Stimulated activated CD8-positive, alpha-beta memory T cell treated with anti-CD3 and anti-CD28 coated beads, Interleukin-4, amount 100 ng/mL, for 4 hours (primary cell): ENCODE data around the gene P2RY6.

Source experiments
- DNase-seq, 2 donors: peaks; one replicate each; pipeline ENCODE4 v3.0.0-alpha.2; 2020; ENCODE audit warnings: low read depth in 2 of 2, low spot score in 1 of 2

Gene P2RY6

DNA sequence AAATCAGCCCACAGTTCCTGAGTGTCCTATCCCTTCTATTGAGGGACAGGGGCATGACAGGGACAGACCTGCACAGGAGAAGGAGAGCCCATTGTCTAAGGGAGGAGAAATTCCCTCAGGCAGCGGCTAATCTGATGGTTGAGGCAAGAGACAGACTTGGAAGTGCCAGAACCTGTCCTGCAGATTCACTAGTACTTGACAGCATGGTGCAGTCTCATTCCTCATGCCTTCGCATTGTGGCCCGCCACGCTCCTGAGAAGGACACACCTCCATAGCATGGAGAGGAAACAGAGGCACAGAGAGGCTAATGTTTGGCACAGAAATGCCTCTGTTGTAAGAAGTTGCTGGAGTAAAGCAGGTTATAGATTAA lies 3.2 kb downstream of the P2RY6 start:
- no peak for DNase-seq

DNA sequence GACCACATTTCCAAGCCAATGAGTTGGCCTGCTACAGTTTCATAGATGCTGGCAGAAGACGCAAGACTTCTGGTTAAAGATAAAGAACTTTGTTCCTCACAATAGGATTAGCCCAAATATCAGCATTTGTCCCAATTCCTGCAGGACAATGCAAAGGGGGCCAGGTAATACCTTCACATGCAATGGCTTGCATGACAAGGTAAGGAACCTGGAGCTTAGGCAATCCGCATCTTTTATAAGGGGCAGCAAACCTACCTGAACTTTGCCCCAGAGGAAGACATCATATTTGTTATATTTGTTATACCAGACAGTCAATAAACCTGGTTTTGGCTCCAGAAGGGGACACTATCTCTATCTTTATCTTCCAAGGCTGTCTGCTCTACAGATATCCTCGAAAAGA lies 5.3 kb downstream of the P2RY6 start:
- no peak for DNase-seq

DNA sequence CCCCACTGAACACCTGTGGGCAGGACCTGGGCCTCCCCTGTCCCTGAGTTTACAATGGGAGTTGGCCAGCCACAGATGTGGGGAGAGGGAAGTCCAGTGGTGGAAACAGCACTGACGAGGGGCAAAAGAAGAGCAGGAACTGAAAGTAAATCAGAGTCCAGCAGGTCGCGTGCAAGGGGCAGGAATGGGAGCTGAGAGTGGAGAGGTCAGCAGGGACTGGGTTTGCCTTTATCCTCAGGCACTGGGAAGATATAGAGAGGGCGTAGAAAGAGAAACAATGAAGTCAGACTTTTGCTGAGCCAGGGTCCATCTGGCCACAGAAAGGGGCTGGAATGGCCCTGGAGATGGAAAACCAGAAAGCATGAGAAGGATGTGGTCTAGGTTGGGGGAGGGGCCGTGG lies 8.5 kb downstream of the P2RY6 start:
- DNase-seq, result no peak

DNA sequence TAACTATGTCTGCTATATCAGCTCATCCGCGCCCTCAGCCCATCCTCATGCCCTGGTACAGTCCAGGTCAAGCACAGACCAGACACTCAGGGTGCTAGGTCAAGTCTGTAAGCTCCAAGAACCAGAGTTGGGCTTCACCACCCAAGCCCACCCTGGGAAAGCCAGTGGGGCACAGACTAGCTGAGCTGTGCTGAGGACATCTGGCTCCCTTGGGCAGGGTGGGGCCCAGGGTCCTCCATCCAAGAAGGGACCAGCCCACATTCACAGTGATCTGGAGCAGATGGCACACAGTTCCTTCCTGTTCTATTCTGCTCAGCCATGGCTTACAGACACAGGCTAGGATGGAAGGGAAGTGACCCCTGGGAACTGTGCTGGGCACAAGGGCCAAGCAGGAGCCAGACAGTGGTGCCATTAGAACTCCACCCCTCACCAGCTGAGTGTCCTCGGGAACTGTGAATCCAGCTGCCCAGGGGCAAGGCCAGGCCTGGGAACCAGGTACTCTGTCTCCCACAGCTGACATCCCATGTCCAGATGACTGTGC lies 9.1 kb downstream of the P2RY6 start:
- no peak for DNase-seq

DNA sequence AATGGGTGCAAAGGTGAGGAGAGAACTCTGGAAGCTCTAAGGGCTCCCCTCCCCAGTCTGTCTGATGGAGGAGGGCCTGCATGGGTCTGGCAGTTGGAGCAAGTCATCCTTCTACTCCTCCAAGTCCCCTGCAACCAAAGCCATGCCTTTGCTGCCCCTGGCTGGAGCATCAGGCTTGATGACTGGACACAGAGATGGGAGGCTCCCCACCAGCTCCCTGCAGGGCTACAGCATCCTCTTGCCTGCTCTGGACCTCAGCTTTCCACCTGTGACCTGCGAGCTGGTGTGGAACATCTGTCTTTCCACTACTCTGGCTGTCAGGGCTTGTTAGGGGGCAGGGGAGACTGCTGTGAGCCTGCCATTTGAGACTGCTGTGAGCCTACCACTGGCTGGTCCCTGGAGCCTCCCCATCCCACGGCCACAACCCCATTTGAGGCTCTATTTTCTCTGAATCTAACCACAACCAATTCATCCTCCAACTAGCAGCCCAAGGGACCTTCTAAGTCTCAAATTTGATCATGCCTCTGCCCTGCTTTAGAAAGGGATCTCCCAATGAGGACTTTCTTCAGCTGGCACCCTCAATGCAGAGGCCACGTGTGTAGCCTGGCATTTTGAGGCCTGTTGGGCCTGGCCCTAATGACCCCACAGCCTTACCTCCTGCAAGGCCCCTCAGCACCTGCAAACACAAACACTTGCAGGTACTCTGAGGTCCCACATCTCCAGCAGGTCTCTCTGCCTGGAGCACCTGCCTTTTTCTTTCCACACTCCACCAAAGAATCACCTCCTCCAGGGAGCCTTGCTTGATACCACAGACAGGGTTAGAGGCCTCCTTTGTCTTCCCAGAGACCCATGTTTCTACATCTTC lies 9.9 kb downstream of the P2RY6 start:
- no peak for DNase-seq

DNA sequence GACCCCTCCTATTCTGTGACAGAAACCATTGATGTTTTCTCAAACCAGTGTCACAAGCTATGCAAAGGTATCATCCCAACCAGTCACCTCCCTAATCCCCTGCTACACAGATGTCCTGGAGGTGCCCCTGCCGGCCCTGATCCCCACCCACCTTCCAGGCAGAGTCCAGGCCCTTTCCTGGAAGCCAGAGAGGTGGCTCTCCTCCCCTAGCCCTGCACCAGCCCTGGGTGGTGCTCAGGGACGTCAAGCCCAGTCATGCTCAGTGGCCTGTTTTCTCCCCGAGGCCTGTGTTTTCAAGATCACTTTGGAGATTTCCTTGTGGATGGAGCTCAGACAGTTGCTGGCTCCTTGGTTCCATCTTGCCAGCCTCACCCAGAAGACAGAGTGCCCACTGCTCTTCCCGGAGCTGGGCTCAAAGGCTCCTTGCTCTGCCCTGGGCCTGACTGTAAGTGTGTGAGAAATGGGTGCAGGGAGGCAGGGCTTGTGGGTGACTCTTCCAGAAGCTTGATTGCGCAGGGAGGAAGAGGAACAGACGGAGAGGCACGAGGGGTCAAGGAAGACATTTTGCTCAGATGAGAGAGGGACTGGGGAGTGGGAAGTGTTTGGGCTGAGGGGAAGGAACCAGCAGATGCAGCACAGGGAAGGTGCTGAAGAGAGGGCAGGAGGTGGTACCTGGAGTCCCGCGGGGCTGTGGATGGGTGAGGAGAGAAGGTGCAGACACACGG lies 11.3 kb downstream of the P2RY6 start:
- no peak for DNase-seq

DNA sequence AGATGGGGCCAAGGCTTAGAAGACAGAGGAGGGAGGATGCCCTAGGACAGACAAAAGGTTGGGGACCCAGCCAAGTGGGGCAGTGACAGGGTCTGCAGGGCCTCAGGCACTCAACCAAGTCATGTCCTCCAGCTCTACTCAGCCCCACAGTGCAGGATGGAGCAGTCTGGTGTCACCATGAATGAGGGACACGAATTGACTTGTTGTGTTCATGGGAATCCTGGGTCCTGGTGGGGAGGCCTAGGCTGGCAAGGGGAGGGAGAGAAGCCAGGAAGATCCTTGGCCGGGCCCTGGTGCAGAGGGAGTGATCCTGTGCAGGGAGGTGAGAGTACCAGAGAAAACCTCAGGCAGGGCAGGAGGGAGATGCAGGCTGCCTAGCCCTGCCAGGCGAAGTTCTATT lies 12.0 kb downstream of the P2RY6 start:
- DNase-seq, result no peak

DNA sequence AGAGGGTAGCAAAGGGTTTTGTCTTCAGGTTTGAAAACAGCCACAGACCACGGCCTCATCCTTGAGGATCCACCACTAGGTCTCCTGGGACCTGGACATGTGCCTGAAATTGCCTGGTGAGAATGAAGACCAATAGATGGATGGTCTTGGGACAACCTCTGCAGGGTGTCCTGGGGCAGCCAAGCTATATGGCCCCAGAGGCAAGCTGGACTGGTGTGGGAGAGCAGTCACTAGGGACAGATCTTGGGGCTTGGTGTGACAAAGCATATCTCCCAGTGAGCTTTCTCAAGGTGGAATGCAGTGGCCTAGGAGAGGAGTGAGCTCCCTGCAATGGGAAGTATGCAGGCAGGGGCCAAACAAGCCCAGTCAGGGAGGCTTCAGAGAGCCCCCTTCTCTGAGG lies 13.6 kb downstream of the P2RY6 start:
- no peak for DNase-seq

DNA sequence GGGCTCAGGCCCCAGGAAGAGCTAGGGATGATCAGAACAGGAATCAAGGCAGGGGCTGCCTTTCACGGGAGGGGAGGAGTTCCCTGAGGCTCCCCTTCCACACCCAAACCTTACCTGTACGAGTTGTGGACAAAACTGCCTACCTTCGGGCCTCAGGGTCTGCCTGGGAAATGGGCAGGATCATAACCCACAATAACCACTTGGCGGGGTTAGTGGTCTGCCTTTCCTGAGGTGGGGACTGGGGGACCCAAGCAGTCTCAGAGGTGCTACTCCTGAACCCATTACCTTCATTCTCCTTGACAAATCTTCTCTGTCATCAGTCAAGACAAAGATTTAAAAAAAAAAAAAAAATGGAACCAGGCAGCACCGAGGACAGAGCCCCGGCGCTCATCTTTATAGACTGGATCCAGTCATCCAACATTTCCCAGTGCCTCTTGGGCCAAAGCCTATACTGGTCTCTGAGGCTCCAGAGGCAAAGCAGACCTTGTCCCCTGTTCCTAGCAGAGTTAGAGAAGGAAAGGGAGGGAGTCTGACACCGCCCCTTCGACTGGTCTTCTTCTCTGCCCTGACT lies 14.2 kb downstream of the P2RY6 start:
- DNase-seq, result no peak

DNA sequence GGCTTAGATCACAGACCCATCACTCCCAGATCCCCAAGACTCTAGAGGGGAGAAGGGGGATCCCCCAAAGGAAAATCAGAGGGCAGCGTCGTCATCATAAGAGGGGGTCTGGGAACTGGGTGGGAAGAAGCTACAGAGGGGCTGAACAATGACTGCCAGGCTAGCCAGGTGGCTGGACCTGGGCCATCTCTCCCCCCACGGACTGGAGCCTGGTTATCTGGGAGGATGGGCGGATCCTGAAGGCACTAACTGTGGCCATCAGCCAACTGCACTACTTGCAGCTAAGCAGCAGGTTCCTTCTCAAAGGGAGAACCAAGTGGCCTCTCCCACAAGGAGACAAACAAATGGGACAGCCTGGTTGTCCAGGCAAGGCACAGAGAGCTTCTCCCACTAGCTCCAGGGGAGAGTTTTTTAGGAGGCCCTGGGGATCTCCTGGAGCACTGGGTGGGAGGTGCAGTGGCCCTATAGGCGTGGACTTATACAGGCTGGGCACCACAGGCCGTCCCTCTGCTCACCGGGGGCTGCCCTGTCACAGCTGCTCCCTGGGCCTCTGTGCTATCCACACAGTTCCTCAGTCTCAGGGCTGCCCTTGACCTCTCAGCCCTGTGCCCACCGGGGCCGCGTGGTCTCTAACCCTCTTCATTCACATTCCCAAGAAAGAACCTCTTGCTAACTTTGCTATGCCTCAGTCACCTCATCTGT lies 15.4 kb downstream of the P2RY6 start:
- DNase-seq, result no peak

DNA sequence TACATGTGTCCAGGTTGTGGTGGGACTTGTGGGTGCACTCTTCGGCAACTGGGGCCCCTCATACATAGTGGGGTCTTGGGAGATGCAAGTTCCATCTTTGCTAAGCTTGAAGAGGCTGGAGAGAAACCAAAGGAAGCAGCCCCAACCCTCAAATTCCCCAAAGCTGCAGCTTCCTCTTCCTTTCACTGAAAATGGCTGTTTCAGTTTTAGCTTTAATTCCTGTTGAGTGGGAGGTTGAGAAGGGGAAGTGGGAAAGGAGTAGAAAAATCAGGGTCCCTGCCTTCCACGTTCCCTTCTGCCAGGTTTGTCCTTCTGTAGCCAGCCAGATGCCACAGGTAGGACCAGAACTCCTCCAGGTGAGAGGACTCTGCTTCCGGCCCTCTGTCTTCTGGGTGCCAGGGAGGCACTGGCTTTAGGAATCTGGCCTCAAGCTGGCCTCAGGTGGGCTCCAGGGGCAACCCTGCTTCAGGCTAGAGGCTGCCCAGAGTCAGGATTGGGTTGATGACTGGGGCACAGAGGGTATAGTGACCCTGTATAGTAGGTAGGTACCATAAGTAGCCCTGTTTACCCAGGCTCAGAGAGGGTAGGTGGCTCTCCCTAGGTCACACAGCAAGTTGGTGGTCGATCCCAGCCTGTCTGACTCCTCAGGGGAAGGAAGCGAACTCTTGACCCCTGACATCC lies 16.2 kb downstream of the P2RY6 start:
- DNase-seq, result no peak

DNA sequence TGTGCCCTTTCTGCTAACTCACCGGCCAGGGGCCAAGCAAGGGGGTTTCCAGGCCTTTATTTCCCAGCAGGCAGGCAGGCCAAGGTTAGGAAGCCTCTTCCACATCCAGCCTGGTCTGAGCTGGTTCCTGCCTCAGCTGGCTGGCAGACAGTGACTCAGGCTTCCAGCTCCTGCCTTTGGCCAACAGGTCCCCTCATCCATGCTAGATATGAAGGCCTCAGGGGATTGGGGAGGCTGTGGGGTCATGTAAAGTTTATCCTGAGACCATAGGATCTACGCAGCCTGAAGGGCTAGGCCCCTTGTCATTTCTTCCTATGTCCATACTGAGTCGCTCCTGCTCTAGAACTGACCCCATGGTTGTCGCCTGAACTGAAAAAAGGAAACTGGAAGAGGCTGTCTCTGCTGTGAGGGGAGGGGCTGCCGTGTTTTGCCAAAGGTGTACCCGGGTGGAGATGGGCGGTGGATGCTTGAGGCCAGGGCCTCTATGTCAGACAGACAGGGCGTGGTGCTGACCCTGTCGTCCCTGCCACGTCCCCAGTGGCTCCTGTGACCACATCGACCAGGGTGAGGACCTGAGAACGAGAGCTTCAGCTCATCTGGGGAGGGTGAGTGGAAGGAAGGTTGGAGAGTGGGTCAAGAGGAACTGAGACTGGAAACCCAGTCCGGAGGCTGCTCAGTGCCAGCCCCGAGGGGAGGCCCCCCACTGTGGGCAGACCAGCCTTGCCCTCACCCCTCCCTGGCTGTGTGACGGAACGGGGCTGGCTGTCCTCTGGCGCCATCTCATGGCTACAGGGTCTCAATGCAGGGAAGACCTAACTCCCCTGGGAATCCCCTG lies 17.0 kb downstream of the P2RY6 start:
- no peak for DNase-seq

DNA sequence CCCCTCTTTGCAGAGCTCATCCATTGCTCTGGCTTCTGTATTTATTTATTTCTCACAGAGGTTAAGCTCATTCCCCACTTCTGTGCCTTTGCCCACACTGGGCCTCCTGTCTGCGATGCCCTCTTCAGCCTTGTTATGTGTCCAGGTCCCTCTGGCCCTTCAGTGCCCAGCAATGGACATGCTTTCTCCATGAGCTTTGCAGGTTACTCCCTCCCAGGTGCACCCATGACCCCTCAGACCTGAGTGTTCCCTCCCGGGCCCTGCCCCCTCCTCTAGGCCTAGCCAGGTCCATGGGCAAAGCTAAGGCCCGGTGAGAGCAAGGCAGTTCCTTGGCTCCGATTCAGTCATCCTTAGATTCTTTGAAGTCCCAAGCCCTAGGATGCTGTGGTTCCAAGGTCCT lies 18.4 kb downstream of the P2RY6 start:
- no peak for DNase-seq

DNA sequence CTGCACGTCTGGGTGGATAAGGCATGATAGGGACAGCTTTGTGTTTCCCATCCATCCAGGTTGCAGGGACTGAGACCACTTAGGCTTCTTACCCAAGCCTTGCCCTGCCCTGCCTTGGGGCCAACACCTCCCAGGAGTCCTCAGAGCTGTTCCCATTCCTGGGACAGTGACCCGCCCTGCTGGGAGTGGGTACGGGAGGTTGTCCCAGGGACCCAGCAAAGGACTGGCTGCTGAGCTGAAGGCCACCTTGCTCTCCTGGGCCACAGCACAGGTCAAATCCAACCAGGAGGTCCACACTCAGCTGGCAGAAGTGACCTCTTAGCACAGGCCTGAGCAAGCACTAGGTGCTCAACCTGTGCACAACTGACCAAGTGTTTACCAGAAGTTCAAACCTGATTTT lies 19.1 kb downstream of the P2RY6 start:
- no peak for DNase-seq

DNA sequence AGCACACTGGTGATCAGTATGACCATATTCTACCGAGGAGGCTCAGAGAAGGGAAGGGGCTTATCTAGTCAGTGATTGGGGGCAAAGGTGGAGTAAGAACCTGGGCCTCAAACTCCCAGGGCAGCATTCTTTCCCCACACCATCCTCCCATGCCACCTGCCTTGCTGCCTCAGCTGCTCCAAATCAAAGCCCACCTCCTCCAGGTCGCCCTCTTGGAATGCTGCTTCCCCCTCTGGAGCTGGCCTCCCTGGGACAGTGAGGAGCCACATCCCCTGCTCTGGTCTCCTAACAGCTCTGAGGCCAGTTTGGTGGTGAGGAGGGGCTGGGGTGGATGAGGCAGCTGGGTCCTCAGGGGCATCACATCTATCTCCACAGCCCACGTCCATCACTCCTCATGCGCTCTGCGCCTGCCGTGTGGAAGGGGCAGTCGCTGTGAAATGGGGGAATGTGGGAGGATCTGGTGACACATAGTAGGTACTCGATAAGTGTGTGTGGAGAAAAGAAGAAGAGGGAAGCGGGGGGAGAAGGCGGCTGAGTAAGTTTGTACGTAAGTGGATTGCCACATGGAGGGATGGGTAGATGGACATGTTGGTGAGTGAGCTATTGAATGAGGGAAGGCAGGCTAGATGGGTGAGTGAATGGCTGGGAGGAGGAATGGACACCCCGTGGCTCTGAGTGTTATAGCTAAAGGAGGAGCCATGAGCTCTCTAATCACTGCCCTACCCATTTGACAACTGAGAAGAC lies 19.8 kb downstream of the P2RY6 start:
- no peak for DNase-seq

DNA sequence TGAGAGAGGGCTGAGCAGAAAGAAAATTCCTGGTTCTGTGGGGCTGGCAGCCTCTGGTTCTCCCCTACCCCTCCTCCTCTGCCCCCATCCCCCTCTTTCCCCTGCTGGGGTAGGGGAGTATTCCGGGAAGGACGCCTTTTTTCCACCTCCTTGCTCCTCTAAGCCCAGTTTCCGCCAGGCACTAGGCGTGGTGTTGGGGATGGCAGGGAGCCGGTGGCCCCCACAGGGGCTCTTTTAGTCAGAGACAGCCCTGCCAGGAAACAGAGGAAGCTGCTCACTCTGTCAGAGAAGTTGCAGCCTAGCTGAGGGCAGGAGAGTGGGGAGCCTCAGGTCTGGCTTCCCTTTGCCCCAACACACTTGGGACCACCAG lies 20.4 kb downstream of the P2RY6 start:
- DNase-seq, result no peak

DNA sequence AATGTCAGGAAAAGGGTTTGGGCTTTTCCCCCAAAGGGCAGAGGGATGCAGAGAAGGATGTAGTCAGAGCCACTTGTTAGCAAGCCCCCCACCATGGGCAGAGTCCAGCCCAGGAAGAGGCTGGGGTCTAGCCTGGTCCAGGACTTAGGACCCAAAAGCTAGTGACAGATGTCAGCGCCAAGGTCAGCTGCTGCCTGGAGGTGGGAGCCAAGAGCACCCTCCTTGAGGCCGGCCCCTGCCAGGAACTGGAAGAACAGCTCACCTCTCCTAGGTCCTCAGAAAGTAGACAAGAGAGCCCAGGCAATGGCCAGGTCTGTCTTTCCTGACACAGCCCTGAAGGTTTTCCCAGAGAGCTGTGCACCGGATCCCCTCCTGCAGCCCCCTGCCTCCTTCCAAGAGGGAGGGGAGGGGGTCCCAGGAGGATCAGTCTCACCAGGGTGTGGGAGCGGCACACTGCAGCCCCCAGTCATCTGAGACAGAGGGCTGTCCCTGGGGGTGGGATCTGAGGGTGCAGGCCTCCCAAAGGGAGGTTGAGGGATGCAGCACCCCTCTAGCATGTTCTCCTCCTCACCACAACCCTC lies 21.3 kb downstream of the P2RY6 start:
- no peak for DNase-seq

DNA sequence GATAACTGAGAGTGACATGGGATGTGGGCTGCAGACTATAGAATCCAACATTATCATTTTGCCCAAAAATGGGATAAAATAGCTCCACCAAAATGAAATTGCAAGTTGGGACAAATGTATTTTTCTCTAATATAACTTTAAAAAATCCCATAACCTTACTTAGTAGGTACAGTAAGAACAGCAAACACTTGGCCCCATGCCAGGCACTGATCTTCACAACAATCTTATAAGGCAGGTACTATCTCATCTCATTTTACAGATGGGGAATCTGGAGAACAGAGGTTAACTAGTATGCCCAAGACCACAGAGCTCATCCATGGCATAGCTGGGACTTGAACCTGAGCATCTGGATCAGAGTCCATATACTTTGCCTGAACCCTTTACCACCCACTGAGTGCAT lies 22.5 kb downstream of the P2RY6 start:
- DNase-seq, result no peak
